ENCODE measurements around the gene ARID3C. TPM values are rescaled to one million over a fixed set of nuclear protein-coding genes. Genes with fewer than 3 reads are reported as not detected.

ARID3C gene
- total and polyA plus RNA-seq, 2 experiments from 2014 or later, result 0.49 TPM; not detected in 1

DNA sequence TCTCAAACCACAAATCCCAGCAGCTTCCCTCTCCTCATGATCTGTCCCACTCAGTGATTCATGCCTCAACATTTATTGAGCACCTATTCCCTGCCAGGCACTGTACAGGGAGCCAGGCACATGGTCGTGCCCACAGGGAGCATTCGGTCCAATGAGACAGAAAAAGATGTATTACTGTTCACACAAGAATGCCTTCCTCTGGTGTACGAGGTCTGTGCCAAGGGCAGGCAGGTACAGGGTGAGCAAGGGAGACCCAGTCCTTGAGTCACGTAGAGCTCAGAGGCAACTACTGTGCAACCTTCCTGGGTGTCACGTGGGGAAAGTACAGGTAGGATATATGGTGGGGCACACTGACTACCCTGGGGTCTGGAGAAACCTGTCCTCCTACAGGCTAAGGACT is 43.9 kb downstream of the ARID3C start (continued):
- TF ChIP-seq, protein P1, sequence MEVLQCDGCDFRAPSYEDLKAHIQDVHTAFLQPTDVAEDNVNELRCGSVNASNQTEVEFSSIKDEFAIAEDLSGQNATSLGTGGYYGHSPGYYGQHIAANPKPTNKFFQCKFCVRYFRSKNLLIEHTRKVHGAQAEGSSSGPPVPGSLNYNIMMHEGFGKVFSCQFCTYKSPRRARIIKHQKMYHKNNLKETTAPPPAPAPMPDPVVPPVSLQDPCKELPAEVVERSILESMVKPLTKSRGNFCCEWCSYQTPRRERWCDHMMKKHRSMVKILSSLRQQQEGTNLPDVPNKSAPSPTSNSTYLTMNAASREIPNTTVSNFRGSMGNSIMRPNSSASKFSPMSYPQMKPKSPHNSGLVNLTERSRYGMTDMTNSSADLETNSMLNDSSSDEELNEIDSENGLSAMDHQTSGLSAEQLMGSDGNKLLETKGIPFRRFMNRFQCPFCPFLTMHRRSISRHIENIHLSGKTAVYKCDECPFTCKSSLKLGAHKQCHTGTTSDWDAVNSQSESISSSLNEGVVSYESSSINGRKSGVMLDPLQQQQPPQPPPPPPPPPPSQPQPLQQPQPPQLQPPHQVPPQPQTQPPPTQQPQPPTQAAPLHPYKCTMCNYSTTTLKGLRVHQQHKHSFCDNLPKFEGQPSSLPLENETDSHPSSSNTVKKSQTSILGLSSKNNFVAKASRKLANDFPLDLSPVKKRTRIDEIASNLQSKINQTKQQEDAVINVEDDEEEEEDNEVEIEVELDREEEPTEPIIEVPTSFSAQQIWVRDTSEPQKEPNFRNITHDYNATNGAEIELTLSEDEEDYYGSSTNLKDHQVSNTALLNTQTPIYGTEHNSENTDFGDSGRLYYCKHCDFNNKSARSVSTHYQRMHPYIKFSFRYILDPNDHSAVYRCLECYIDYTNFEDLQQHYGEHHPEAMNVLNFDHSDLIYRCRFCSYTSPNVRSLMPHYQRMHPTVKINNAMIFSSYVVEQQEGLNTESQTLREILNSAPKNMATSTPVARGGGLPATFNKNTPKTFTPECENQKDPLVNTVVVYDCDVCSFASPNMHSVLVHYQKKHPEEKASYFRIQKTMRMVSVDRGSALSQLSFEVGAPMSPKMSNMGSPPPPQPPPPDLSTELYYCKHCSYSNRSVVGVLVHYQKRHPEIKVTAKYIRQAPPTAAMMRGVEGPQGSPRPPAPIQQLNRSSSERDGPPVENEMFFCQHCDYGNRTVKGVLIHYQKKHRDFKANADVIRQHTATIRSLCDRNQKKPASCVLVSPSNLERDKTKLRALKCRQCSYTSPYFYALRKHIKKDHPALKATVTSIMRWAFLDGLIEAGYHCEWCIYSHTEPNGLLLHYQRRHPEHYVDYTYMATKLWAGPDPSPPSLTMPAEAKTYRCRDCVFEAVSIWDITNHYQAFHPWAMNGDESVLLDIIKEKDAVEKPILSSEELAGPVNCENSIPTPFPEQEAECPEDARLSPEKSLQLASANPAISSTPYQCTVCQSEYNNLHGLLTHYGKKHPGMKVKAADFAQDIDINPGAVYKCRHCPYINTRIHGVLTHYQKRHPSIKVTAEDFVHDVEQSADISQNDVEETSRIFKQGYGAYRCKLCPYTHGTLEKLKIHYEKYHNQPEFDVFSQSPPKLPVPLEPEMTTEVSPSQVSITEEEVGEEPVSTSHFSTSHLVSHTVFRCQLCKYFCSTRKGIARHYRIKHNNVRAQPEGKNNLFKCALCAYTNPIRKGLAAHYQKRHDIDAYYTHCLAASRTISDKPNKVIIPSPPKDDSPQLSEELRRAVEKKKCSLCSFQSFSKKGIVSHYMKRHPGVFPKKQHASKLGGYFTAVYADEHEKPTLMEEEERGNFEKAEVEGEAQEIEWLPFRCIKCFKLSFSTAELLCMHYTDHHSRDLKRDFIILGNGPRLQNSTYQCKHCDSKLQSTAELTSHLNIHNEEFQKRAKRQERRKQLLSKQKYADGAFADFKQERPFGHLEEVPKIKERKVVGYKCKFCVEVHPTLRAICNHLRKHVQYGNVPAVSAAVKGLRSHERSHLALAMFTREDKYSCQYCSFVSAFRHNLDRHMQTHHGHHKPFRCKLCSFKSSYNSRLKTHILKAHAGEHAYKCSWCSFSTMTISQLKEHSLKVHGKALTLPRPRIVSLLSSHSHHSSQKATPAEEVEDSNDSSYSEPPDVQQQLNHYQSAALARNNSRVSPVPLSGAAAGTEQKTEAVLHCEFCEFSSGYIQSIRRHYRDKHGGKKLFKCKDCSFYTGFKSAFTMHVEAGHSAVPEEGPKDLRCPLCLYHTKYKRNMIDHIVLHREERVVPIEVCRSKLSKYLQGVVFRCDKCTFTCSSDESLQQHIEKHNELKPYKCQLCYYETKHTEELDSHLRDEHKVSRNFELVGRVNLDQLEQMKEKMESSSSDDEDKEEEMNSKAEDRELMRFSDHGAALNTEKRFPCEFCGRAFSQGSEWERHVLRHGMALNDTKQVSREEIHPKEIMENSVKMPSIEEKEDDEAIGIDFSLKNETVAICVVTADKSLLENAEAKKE (CRISPR knock-in tag; IDR thresholded peaks at IDR 0.05), result no peak
- no peak for TF ChIP-seq ZNF114 (CRISPR knock-in tag; IDR thresholded peaks at IDR 0.05)
- no peak for TF ChIP-seq STAT1 (IDR thresholded peaks at IDR 0.05; ENCODE audit: unreplicated experiment)
- no peak for TF ChIP-seq JUNB (IDR thresholded peaks at IDR 0.05; ENCODE audit: unreplicated experiment)
- TF ChIP-seq CREB1 (CRISPR knock-in tag; IDR thresholded peaks at IDR 0.05; ENCODE audit: low read depth), result no peak
- no peak for TF ChIP-seq EZH2 (IDR thresholded peaks at IDR 0.05; ENCODE audit: low read depth, unreplicated experiment)
- TF ChIP-seq NANOG (IDR thresholded peaks at IDR 0.05; ENCODE audit: borderline replicate concordance), result no peak
- no peak for TF ChIP-seq POLR2AphosphoS5 (IDR thresholded peaks at IDR 0.05; ENCODE audit: low read depth)

DNA sequence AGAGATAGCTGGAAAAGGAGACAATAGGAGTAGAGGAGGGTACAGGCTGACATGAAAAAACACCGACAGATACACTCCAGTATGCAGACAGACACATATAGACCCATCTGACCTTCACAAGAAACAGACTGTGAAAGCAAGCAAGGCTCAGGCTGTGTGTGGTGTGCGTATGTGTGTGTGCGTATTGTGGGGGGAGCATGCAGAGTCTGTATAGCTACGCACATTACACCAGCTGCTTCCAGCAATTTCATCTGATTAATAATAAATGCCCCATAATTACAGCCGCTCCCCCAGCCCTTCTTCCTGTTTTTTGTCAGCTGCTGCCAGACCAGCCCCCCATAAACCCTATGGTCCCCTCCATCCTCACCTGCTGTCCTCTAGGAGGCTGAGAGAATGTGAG is 46.1 kb downstream of the ARID3C start:
- Histone ChIP-seq H3F3A (replicated peaks; ENCODE audit: low read depth) (no peaks in the 10 kb centered on the region; the same call in 1 of the 2 replicates), H3K4me1 (ENCODE audit: insufficient read depth) (peaks cover 37% of the 10 kb centered on the region), H3K27me3 (ENCODE audit: insufficient read depth) (peaks cover 100% of the 10 kb centered on the region), H3K27ac (ENCODE audit: low read depth) (no peak overlapping the region), H3K79me2 (replicated peaks; ENCODE audit: insufficient read depth) (no peaks in the 10 kb centered on the region), H3K36me3 (ENCODE audit: insufficient read depth) (no peaks in the 10 kb centered on the region), H3K9me2 (ENCODE audit: insufficient read depth) (no peaks in the 10 kb centered on the region), H3K4me3 (no peak overlapping the region), H2AFZ (no peak overlapping the region), H4K20me1 (replicated peaks; ENCODE audit: insufficient read depth) (no peaks in the 10 kb centered on the region; the same call in 1 of the 2 replicates), H3K4me2 (no peak overlapping the region)
- peaks cover 39% of the 10 kb centered on the region for H3K4me1 Mint-ChIP-seq
- no peak for DNase-seq (ENCODE audit: low spot score)
- no peaks in the 10 kb centered on the region for H3K36me3 Mint-ChIP-seq (ENCODE audit: low read depth)
- no peak overlapping the region for H3K27ac Mint-ChIP-seq
- H3K27me3 Mint-ChIP-seq (ENCODE audit: insufficient read depth, low read depth, poor library complexity), result peaks cover 75% of the 10 kb centered on the region
- TF ChIP-seq, protein P1 (CRISPR knock-in tag; IDR thresholded peaks at IDR 0.05), result no peak
- TF ChIP-seq POLR2AphosphoS5 (IDR thresholded peaks at IDR 0.05; ENCODE audit: low read depth), result no peak
- no peak for TF ChIP-seq NANOG (IDR thresholded peaks at IDR 0.05; ENCODE audit: borderline replicate concordance)
- H3K9me3 Mint-ChIP-seq, result no peaks in the 10 kb centered on the region
- H3K4me3 Mint-ChIP-seq, result no peak overlapping the region
- no peak for ATAC-seq

All from GM23338 (cell line).